GM19438 (cell line): Measurements from ENCODE around the gene TGFBRAP1.
A peak's percentile ranks its signal among the peaks of the same experiment; 100 is the strongest.
"Not testable (repeated sequence)": the region's sequence is repeated elsewhere in the genome, so short reads cannot be mapped to it uniquely, and the experiment has no call there.

Experiments used
- ATAC-seq: cut with Tn5 transposase; IDR thresholded peaks from one replicate; pipeline ENCODE4 v1.9.1; 2021; ENCODE audit warnings: low read depth; ENCODE audit not compliant: unreplicated experiment

Gene TGFBRAP1

DNA sequence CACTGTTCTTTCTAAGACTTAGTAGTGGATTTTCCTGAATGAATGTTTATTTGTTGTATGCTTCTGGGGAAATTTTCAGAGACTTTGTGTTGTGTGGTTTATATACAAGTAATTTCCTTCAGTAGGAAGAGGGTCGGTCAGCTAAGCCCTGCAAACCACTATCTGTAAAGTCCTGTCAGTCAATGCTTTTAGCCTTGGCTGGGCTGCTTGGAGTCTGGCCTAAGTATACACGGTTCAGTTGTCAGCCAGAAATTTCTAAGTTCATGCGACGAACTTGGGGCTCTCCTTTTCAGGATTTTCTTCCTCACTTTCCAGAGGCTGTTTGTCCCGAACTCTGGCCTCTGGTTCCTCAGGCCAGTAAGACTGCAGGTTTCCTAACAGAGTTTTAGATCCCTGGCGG lies 29.1 kb upstream of the TGFBRAP1 start:
- no peak for ATAC-seq

DNA sequence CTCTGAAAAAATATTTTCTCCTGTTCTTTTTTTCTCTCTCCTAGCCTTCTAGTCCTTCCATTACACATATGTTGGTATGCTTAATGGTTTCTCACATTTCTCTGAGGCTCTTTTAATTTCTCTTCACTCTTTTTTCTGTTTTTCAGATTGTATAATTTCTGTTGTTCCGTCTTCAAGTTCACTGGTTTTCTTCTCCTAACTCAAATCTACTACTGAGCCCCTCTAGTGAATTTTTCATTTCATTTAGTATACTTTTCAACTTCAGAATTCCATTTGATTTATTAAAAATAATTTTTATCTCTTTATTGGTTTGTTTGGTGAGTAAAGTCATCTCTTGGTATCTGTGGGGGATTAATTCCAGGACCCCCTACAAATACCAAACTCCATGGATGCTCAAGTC lies 27.6 kb upstream of the TGFBRAP1 start:
- no peak for ATAC-seq

DNA sequence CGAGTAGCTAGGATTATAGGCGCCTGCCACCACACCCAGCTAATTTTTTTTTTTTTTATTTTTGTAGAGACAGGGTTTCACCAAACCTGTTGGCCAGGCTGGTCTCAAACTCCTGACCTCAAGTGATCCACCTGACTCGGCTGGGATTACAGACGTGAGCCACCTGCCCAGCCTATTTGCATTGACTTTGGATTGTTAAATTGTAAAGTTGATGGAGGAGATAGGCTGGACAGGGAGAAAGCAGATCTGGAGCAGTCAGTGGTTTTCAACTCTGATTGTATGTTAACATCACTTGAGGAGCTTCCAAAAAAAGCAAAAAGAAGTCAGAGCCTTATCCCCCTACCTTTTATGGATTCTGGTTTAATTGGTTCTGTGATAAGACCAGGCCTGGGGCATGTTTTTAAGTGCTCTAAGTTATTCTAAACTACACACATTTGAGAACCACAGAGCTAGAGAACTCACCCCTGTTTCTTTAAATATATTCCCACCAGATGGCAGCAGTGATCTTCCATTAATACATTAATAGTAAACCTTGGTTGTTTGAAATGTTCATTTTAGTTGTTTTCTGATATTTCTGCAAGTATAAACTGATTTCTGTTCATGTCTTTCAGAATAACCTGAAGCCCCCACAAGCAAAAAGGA lies 15.3 kb upstream of the TGFBRAP1 start:
- no peak for ATAC-seq

DNA sequence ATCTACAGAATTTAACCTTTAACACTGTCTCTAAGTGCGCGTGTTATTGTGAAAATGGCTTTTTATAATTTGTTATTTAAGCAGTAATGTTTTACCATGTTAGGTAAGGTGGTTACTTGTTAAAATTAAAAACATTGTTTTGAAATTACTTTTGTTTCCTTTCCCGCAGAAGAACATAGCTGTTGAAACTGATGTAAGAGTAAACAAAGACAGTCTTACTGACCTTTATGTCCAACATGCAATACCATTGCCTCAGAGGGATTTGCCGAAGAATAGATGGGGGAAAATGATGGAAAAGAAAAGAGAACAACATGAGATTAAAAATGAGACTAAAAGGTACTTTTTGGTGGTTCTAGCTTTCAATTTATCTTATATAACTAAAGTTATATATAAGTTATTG lies 9.9 kb upstream of the TGFBRAP1 start:
- no peak for ATAC-seq

DNA sequence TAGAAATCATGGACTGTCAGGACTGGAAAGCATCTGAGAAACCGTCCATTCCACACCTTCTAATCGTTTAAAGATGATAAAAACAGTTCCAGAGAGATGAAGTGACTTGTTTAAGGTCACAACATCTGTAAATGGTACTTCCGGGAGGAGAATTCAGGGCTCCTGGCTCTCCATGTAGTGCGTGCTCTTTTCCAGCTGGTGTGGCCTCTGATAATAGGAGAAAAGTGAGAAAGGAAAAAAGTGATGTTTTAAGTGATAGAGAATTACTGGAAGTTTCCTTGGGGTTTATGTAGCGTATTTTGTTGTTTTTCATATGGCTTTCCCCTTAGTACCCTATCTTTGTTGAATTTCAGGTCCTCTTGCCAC lies 8.5 kb upstream of the TGFBRAP1 start:
- ATAC-seq = no peak

GRCh38 chr2:105337122-105338019 lies 7.8 kb upstream of the TGFBRAP1 start, which contains the start of gene C2orf49:
C2orf49 (plus strand) TSS chr2:105337540; CDS start chr2:105337588, 48 bp downstream.
- peak; percentile 92 for ATAC-seq

DNA sequence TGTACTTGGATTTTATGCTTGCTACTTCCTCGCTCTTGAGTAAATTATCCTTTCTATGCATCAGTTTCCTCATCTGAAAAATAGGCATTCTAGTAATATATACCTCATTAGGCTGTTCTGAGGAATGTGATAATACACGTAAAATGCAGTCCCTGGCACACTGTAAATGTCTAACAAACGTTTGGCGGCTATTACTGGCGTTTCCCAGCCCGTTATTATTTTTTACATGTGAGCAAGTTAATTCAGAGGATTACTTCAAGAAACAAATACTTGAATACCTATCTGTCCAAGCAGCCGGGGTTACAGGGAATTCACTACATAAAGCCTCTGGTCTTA lies 7.2 kb upstream of the TGFBRAP1 start:
- ATAC-seq = peak; percentile 8

DNA sequence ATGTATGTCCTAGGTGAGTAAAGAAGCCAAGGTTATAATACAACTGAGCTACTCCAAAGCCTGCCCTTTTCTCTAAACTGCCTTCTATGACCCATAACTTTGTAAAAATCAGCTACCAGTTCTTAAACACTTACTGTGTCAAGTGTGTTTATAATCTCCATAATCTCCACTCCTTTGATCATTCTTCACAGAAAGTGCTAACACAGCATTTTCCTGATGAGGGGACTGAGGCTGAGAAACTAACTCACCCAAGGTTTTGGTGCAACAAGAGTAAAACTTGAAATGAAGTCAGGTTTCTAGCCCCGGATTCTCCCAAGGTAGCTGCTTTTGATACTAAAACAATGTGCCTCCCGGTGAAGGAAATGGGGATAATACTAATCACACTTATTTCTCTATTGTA lies 5.9 kb upstream of the TGFBRAP1 start:
- no peak for ATAC-seq

DNA sequence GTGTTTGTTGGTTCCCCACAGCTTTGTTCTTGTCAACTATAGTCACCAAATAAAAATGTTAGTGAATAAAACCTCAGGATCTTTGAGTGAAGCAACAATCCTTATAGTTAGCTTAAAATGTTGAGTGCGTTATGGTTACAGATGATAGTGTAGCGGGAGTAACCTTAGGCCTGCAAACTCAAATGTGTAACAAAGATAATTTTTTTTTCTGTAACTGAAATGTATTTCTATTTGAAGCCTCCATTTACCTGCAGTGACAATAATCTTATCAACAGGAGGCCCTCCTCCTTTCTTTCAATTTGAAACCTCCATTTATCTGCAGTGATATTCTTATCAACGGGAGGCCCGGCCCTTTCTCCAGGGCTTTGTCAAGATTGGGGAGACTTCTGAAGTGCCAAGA lies 4.7 kb upstream of the TGFBRAP1 start:
- no peak for ATAC-seq

- ATAC-seq = no peak
These were observed 1.3 kb upstream of the TGFBRAP1 start for GRCh38 chr2:105330681-105331375.

DNA sequence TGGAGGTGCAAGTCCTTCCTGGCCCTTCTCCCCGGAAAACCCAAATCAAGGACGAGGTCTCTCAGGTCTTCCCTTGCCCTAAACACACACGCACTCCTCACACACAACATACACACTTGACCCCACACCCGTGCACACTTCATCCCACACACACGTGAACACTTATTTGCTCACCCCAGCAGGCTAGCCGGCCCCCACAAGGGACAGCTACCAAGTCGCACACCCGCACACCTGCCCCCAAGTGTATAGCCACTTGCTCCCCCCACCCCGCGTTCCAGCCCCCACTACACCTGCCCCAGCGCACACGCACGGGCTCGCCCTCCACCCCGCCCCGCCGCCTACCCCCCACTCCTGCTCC lies 359 bp downstream of the TGFBRAP1 start:
- no peak for ATAC-seq

DNA sequence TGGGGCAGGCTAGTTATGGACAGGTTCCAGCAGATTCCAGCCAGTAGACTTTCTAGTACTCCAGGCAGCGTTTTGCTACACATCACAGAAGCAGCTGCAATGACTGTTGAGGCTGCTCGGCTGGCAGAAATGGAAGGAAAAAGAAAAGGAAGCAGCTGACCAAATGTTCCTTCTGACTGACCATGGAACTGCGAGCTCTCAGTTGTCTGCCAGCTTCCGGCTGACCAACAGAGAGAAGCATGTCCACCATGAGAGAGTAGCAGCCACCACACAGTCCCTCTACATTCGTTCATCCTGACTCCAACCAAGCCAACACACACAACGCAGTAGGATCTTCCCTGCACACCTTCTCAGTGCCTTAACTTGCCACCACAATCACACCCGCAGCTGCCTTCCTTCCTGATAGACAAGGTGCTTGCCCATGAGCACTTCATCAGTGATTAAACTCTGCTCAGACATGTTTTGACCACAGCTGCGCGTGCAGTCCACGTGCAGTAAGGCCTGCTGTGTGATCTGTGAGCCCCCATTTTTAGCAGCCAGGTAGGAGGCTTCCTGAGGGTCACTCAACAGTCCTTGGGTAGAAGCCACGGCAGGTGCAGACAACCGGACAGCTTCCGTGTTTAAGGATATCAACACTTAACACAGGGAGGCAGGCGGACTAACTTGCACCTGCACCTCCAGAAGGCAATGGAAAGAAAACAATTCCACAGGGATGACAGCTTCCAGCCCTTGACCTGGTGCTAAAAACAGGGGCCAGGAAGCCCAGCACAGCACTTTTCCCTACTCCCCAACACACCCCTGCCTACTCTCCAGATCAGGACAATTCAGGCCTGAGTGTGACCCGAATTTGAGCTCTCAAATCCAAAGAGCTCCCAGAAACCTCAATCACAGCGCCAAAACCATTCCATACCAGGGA lies 996 bp downstream of the TGFBRAP1 start:
- no peak for ATAC-seq

DNA sequence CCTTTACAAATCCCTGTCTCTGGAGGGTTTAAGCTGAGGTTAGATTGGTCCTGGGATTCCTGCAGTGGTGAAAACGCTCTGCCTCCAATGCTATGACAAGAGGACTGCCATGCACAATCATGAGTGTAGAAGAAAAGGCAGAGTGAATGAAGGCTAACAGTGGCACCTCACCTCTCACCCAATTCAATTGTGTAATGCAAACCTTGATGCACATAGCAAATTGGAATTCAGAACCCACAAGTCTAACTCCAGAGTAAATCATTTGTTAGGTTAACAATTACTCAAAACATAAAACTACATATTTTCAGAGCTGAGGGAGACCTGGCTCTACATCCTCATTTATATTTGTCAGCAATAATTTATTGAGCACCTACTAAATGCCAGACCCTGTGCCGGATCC lies 1.8 kb downstream of the TGFBRAP1 start:
- no peak for ATAC-seq

GRCh38 chr2:105327271-105327670 lies 2.3 kb downstream of the TGFBRAP1 start:
- not testable (repeated sequence) for ATAC-seq

DNA sequence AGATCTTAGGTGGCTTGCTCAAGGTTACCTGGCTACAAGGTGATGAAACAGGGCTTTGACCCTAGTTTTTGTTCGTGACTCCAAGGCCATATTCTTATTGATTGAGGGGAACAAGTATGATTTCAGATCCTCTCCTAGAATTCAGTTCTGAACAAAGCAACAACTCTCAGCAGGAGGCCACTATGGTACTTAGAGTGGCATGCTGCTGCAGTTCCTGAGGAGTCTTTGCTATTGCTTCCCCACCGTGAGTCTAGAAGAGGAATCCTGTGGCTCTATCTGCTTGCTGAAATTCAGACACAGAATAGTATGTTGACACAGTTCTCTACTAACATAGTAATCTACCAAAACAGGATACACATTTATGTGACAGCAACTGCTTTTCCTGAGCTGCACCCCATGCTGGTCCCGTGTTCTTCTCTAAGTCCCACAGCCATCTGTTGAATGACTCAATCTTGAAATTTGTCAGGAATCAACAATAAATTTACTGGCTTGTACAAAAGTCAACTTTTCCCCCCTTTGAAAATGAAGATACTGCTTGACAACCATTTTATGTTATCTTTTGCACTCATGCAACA lies 4.1 kb downstream of the TGFBRAP1 start:
- ATAC-seq = no peak

- ATAC-seq = no peak
These were observed 4.8 kb downstream of the TGFBRAP1 start for GRCh38 chr2:105324732-105325131.

- no peak for ATAC-seq
These were observed 5.4 kb downstream of the TGFBRAP1 start for GRCh38 chr2:105324101-105324500.

GRCh38 chr2:105323111-105323510 lies 6.4 kb downstream of the TGFBRAP1 start:
- no peak for ATAC-seq

DNA sequence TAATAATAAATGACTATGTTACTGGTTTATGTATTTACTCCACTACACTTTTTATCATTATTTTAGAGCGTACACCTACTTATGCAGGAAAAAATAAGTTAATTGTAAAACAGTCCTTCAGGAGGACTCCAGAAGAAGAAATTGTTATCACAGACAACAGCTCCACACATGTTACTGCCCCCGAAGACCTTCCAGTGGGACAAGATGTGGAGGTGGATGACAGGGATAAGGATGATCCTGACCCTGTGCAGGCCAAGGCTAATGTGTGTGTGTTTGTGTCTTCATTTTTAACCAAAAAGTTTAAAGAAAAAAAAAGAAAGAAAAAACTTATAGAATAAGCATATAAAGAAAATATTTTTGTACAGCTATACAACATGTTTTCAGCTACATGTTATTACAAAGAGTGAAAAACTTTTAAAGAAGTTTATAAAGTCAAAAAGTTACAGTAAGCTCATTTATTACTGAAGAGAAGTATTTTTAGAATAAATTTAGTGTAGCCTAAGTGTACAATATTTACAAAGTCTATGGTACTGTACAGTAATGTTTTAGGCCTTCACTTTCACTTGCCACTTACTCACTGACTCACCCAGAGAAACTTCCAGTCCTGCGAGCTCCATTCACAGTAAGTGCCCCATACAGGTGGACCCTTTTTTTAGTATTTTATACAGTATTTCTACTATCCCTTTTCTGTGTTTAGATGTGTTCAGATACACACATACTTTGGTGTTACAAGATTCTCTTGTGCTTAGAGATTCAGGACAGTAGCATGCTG lies 7.5 kb downstream of the TGFBRAP1 start:
- ATAC-seq = no peak
